HG02973 (cell line): ENCODE results near the gene GARIN1A.
"Not testable (repeated sequence)": the region's sequence is repeated elsewhere in the genome, so short reads cannot be mapped to it uniquely, and the experiment has no call there.

Experiments used
- ATAC-seq: cut with Tn5 transposase; IDR thresholded peaks from one replicate; pipeline ENCODE4 v1.9.1; 2021; ENCODE audit warnings: moderate library complexity; ENCODE audit not compliant: unreplicated experiment

The GARIN1A gene

DNA sequence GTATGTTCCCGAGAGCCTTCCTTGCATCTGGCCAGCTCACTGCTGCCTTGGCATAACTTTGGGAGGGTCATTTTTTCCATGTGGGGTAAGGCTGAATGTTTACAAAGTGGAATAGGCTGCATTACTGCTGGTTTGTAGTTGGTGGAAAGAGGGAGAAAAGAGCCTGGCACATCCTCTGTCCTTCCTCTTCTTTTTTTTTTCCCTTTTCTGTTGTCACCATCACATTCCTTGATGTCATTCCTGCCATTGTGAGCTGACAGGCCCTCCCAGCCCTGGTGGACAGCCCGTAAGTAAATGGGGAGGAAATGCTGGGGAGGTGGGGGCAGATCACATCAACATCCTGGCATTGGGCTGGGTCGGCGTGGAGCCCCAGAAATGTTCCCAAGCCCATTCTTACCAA, at the start of gene GARIN1A:
Gene GARIN1A, plus strand, starts transcription at position 301 of the 400 bp plus-strand sequence. CDS start 106 bp downstream, outside the sequence.
- no peak for ATAC-seq

DNA sequence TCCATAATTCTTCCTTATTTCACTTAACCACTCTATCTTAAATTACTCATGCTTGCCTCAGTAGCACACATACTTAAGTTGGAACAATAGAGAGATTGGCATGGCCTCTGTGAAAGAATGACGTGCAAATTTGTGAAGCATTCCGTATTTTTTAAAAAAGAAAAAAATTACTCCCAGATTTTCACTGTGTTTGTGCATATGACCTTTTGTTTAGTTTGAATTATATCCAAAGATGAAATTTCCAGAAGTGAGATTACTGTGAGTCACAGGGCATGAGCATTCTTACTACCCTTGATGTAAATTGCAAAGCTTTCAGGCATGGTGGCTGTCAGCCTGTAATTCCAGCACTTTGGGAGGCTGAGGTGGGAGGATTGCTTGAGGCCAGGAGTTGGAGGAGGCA, 45.0 kb upstream of the GARIN1A start:
- ATAC-seq, result not testable (repeated sequence)

DNA sequence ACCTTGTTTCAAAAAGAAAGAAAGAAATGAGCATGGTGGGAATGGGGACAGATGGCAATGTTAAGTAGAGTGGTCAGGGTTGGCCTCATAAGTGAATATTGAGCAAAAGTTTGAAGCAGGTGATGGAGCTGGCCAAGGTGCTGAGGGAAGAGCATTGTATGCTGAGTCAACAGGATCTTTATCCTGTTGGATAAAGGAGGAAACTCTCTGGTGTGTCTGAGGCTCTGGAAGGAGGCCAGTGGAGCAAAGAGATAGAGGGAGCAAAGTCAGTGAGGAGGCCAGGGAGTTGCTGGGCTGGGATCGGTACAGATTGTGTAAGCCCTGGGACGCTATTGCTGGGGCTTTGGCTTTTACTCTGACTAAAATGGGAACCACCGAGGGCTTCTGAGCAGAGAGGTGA, 38.2 kb upstream of the GARIN1A start:
- not testable (repeated sequence) for ATAC-seq

DNA sequence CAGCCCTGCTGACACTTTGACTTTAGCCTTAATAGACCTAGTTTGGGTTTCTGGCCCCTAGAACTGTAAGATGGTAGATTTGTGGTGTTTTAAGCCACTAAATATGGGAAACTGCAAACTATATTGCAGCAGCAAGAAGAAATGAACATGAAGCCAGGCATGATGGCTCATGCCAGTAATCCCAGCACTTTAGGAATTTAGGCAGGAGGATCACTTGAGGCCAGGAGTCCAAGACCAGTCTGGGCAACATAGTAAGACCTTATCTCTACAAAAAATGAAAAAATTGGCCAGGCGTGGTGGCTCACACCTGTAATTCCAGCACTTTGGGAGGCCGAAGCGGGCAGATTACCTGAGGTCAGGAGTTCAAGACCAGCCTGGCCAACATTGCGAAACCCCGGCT, 26.9 kb upstream of the GARIN1A start:
- not testable (repeated sequence) for ATAC-seq

DNA sequence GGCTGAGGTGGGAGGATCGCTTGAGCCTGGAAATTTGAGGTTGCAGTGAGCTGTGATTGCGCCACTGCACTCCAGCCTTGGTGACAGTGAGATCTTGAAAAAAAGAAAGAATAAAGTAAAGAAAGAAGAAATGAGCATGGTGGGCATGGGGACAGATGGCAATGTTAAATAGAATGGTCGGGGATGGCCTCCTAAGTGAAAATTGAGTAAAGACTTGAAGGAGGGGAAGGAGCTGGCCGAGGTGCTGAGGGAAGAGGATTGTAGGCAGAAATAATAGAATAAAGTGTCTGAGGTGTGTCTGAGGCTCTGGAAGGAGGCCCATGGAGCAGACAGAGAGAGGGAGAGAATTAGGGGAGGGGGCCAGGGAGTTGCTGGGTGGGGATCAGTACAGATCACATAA, 26.2 kb upstream of the GARIN1A start:
- ATAC-seq, result not testable (repeated sequence)

DNA sequence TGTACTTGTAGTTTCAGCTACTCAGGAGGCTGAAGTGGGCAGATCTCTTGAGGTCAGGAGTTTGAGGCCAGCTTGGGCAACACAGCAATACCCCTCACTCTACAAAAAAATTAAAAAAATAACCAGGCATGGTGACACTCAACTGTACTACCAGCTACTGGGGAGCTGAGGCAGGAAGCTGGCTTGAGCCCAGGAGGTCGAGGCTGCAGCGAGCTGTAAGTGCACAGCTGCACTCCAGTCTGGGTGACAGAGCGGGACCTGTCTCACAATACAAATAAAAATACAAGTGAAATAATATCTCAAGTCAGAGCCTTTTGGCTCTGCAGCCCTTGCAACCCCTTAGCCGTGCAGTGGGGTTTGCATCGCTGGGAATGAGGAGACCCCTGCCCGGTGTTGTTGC, 25.2 kb upstream of the GARIN1A start:
- ATAC-seq, result not testable (repeated sequence)

DNA sequence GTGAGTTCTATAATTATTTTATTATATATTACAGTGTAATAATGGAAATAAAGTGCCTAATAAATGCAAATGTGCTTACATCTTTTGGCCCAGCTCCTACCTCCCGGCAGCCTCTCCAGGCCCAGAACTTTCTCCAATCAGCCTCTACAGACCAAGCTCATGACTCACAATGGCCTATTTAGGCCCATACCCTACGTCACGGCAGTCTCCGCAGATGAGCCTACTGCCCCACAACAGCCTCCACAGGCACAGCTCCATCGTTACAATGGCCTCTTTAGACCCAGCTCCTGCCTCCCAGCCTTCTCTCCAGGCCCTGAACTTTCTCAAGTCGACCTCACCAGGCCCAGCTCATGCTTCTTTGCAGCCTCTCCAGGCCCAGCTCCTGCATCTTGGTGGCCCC, 21.0 kb upstream of the GARIN1A start:
- not testable (repeated sequence) for ATAC-seq

DNA sequence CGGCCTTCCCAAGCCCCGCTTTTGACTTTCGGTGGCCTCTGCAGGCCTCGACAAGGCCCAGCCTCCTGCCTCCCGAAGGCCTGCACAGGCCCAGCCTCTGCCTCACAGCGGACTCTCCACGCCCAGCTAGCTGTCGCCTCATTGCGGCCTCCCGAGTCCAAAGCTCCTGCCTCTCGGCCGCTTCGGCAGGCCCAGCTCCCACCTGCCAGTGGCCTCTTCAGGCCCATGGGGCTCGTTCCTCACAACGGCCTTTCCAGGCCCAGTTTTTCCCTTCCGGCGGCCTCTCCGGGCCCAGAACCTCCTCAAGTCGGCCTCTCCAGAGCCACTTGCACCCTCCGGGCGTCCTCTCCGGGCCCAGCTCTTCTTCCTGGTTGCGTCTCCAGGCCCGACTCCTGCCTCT, 19.5 kb upstream of the GARIN1A start:
- ATAC-seq, result not testable (repeated sequence)

DNA sequence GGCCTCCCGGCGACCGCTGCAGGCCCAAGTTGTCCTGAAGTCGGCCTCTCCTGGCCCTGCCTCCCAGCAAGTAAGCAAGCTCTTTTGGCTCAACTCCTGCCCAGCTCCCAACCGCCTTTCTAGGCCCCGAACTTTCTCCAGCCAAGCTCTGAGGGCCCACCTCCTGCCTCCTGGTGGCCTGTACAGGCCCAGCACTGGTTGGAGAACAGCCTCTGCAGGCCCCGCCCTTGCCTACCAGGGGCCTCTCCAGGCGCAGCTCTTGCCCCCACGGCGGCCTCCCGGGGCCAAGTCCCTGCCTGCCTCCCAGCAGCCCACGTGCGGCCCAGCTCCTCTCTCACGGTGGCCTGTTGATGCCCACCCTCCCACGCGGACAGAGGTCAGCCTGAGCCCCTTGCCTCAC, 18.9 kb upstream of the GARIN1A start:
- not testable (repeated sequence) for ATAC-seq

DNA sequence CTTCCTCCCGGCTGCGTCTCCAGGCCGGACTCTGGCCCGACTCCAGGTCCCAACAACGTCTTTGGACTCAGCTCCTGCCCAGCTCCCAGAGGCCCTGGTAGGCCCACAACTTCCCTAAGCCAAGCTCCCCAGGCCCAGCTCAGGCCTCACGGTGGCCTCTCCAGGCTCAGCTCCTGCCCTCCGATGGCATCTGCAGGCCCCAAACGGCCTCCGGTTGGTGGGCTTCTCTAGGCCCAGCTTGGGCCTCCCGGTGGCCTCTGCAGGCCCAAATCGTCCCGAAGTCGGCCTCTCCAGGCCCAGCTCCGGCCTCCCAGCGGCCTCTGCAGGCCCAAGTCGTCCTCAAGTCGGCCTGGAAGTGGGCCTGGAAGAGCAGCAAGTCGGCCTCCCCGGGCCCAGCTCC, 18.0 kb upstream of the GARIN1A start:
- not testable (repeated sequence) for ATAC-seq

DNA sequence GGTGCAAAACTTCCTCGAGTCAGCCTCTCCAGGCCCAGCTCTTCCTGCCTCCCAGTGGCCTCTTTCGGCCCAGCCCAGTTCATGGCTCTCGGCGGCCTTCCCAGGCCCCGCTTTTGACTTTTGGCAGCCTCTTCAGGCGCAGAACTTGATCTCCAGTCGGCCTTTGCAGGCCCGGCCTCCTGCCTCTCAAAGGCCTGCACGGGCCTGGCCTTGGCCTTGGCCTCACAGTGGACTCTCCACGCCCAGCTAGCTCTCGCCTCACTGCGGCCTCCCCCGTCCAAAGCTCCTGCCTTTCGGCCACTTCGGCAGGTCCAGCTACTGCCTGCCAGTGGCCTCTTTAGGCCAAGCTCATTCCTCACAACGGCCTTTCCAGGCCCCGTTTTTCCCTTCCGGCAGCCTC, 17.6 kb upstream of the GARIN1A start:
- not testable (repeated sequence) for ATAC-seq

DNA sequence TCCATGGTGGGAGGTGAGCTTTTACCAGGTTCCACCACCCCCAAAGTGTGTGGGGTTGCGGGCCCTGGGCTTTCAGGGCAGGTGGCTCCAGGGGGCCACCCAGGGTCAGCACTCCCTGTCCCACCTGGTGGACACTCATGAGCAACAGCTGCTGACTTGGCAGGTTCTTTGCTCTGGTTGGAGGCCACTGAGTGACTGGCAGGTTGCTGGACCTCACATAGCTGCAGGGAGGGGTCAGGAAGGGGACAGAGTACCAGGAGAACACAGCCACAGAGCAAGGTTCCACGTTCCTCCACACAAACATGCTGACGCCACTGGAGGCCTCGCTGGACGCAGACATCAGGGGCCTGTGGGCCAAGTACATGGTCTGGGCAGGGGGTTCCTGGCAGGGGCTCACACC, 13.7 kb upstream of the GARIN1A start:
- not testable (repeated sequence) for ATAC-seq

DNA sequence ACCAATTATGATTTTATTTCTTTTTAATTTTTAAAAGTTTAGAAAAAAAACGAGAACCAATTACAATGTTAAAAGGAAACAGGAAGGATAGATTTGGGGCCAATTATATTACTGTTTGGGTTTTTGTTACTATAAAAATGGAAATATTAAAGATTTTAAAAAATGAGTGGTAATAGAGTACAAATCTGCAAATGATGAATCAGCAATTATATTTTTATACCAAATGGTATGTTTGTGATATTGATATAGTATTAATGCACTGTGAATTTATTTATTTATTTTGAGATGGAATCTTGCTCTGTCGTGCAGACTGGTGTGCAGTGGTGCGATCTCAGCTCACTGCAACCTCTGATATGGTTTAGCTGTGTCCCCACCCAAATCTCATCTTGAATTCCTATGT, 11.5 kb upstream of the GARIN1A start:
- ATAC-seq, result no peak

DNA sequence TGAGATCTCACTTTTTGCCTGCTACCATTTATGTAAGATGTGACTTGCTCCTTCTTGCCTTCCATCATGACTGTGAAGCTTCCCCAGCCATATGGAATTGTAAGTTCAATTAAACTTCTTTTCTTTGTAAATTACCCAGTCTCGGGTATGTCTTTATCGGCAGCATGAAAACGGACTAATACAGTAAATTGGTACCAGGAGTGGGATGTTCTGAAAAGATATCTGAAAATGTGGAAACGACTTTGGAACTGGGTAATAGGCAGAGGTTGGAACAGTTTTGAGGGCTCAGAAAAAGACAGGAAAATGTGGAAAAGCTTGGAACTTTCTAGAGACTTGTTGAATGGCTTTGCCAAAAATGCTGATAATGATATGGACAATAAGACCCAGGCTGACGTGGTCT, 10.6 kb upstream of the GARIN1A start:
- ATAC-seq, result no peak

DNA sequence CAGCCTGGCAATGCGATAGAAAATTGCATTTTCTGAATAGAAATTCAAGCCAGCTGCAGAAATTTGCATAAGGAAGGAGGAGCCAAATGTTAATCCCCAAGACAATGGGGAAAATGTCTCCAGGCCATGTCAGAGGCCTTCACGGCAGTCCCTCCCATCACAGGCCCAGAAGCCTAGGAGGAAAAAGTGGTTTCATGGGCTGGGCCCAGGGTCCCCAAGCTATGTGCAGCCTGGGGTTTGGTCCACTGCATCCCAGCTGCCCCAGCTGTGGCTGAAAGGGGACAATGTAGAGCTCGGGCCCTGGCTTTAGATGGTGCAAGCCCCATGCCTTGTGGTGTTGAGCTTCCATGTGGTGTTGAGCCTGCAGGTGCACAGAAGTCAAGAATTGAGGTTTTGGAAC, 10.0 kb upstream of the GARIN1A start:
- no peak for ATAC-seq

DNA sequence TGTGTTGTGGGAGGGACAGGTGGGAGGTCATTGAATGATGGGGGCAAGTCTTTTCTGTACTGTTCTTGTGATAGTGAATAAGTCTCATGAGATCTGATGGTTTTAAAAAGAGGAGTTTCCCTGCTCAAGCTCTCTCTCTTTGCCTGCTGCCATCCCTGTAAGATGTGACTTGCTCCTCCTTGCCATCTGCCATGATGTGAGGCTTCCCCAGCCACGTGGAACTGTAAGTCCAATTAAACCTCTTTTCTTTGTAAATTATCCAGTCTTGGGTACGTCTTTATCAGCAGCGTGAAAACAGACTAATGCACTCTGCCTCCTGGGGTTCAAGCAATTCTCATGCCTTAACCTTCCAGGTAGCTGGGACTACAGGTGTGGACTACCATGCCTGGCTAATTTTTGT, 8.9 kb upstream of the GARIN1A start:
- ATAC-seq, result not testable (repeated sequence)

DNA sequence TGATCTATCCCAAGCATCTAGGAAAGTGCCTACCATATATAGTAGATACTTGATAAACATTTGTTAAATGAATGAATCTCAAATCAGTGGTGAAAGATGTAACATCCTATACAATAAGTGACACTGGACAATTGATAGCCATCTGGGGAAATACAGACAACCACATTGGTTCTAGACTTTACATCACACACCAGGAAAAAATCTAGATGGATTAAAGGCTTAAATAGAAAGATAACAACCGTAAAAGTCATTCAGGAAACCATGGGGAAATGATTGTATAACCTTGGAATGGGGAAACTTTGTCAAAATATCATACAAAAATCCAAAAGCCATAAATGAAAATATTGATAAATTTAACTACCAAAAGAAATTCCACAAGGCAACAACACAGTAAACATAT, 7.0 kb upstream of the GARIN1A start:
- no peak for ATAC-seq

DNA sequence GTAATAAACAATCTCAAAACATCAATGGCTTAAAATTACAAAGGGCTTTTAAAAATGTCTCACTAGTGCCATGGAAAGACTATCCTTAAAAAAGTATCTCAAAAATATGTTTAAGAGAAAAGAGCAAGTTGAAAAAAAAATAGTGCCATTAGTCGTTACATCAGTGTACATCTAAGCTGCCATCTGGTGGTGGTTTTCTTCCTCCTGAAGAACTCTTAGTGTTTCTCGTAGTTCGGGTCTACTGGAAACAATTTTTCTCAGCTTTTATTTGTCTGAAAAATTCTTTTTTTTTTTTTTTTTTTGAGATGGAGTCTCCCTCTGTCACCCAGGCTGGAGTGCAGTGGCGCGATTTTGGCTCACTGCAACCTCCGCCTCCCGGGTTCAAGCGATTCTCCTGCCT, 5.9 kb upstream of the GARIN1A start:
- ATAC-seq, result no peak

DNA sequence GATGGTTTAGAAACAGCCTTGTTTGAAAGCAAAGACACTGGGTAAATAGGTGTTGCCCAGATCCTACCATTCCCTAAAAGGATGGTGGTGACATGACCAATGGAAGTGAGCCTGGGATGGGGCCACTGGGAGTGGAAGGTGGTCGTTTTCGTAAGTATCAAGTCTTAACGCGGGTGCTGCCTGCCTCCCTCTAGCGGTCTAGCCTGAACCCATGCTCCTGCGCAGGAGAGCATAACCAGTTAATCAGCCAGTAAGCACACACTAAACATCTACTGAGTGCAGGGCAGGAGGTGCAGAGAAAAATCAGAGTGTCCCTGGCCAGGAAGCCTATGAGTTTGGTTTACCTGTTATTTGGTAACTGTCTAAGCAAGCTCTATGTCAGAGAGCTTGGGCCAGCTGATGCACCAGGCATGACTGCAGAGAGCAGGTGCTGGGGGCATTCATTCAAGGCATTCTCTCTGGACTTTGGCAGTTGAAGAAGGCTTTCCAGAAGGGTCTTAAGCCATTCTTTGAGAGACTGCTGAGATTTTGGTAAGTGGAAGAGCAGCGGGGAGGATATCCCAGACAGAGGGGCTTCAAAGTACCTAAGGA, 930 bp downstream of the GARIN1A start:
- ATAC-seq, result no peak

DNA sequence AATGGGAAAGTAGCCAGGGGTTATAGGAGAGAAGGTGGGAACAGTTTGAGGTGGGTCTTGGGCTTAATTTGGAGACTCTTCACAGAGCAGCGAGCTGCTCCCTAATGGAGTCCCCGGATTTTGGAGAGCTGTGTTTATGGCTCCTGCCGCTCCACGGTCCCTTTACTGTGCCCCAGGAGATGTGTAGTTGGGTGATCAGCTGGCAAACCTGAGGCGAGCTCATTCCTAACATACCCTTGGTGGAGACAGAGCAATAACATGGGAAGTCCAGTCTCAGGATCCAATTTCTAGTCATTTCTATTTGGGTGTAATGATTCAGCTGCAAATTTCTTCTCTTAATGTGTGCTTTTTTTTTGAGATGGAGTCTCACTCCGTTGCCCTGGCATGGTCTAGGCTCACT, 1.5 kb downstream of the GARIN1A start:
- no peak for ATAC-seq

DNA sequence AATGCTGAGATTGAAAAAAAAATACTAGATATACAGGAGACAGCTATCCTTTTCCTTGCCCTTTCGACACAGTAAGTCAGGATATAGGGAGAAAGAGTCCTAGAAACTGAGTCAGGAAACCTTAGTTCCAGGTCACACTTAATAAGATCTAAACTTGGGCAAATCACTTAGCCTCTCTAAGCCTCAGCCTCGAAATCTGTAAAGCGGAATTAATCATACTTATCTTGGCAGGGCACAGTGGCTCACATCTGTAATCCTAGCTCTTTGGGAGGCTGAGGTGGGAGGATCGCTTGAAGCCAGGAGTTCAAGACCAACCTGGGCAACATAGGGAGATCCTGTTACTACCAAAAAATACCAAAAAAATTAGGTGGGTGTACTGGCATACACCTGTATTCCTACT, 4.6 kb downstream of the GARIN1A start:
- ATAC-seq, result no peak

DNA sequence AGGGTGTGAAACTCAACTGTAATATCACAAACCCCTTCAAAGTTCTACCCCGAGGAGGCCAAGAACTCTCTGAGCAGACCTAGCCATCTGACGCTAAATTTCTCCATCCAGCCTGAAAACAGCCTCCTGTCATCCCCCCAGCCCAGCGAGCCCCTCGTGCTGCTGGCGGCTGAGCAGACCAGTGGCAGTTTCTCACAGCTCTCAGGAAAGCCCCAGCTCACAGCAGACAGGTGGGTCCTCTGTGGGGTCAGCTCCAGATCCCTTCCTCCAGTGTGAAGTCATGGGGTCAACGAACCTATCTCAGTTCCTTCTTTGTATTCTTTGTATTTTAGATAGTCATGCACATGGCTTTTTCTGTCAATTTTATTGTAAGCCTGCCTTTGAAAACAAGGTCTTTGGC, 7.8 kb downstream of the GARIN1A start:
- ATAC-seq, result no peak

DNA sequence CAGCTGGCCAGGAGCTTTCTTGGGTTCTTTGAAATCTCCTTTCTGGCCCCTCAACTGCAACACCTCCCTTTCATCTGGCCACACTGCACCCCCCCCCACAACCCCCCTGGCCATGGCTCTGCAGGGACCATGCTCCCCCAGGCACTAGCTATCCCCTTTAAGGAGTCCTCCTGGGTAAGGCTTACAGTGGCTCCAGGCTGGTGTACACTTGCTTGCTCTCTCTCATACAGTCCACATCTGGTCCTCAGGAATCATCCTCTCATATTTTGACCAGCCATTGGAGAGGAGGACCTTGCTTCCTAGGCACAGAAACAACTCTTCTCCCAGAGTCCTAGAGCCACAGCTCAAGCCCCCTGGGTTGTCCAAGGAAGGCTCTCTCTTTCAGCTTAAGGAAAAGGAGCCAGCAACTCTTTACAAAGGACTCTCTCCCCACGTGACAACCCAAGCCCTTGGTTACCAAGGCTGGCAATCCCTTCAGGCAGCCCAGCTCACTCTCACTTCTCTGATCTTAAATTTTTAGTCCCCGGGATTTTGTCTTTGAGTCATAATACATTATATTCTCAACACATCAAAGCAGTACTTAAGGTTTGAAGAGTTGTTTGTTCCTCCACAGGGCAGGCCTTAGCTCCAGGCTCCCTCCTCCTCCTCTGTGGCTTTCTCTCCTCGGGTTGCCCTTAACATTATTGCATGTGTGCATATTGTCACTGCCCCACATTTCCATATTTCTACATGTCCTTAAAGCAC, 9.9 kb downstream of the GARIN1A start:
- no peak for ATAC-seq
